Measurements from ENCODE around the gene TMEM39A.

DNA sequence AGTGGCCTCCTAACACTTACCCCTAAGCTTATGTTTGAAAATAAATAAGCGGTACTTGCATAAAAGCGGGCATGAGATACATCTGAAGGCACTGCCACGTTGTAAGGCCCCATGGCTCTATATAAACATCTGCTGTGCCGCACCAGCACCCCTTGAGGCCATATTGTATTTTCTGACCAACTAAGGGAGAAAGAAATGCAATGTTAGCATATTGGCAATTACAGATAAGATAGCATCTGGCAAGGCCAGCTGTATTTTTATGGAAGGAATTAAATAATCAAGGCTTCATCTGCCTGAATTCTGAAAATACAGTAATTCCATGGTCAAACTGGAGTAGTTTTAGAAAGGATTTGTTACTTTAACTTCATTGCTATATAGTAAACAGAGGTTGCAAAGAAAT, 28.7 kb downstream of the TMEM39A start:
- no peak for TF ChIP-seq CTCF (IDR thresholded peaks at IDR 0.05)
- no peak for TF ChIP-seq POLR2A (IDR thresholded peaks at IDR 0.05)
- no peak for TF ChIP-seq POLR2AphosphoS5 (IDR thresholded peaks at IDR 0.05)
- no peak for TF ChIP-seq EP300 (IDR thresholded peaks at IDR 0.05)
